Loucy (cell line): ENCODE results near the gene IL16.

Experiments
- H2AFZ ChIP-seq: fragments of 200-600 bp; sonication (generic); 2 replicates; pipeline ENCODE4 v1.6.0; 2016; ENCODE audit warnings: antibody characterized with exemption, mild to moderate bottlenecking, low read length, moderate library complexity
- H3F3A ChIP-seq: fragments of 200-600 bp; 2 replicates; pipeline ENCODE4 v1.6.0; 2016; ENCODE audit warnings: antibody characterized with exemption, low read depth, mild to moderate bottlenecking
- H3K27me3 ChIP-seq: fragments of 200-600 bp; sonication (generic); 2 replicates; pipeline ENCODE4 v1.6.1; 2014; ENCODE audit warnings: low read length, mild to moderate bottlenecking; ENCODE audit not compliant: insufficient read depth, poor library complexity, severe bottlenecking
- H3K36me3 ChIP-seq: fragments of 200-600 bp; sonication (generic); 2 replicates; pipeline ENCODE4 v1.6.1; 2016; ENCODE audit warnings: low read length; ENCODE audit not compliant: insufficient read depth
- H3K4me1 ChIP-seq: fragments of 200-600 bp; sonication (generic); 2 replicates; pipeline ENCODE4 v1.5.1; 2014; ENCODE audit warnings: low read length, mild to moderate bottlenecking; ENCODE audit not compliant: insufficient read depth, poor library complexity, severe bottlenecking
- H3K4me2 ChIP-seq: fragments of 200-600 bp; sonication (generic); 2 replicates; pipeline ENCODE4 v1.6.0; 2014; ENCODE audit warnings: antibody characterized with exemption, low read length, low read depth, mild to moderate bottlenecking; ENCODE audit not compliant: poor library complexity, severe bottlenecking
- H3K4me3 ChIP-seq: fragments of 200-600 bp; sonication (generic); 2 replicates; pipeline ENCODE4 v1.5.1; 2014; ENCODE audit warnings: low read length, mild to moderate bottlenecking, mixed read lengths; ENCODE audit not compliant: poor library complexity, severe bottlenecking
- H3K79me2 ChIP-seq: fragments of 200-600 bp; sonication (generic); 2 replicates; pipeline ENCODE4 v1.6.1; 2014; ENCODE audit warnings: low read length; ENCODE audit not compliant: insufficient read depth
- H3K9ac ChIP-seq: fragments of 200-600 bp; sonication (generic); 2 replicates; pipeline ENCODE4 v1.6.0; 2014; ENCODE audit warnings: mild to moderate bottlenecking, low read depth, low read length, moderate library complexity; ENCODE audit not compliant: poor library complexity, severe bottlenecking
- H3K9me2 ChIP-seq: fragments of 200-600 bp; sonication (generic); replicated peaks from 2 replicates; pipeline ENCODE4 v1.6.1; 2016; ENCODE audit warnings: low read depth, low read length, mixed read lengths
- H3K9me3 ChIP-seq: fragments of 200-600 bp; sonication (generic); 2 replicates; pipeline ENCODE4 v1.6.1; 2014; ENCODE audit warnings: mild to moderate bottlenecking, antibody characterized with exemption, low read length, low read depth; ENCODE audit not compliant: insufficient read depth
- H4K20me1 ChIP-seq: fragments of 200-600 bp; sonication (generic); 2 replicates; pipeline ENCODE4 v1.6.0; 2014; ENCODE audit warnings: antibody characterized with exemption, low read length, mild to moderate bottlenecking; ENCODE audit not compliant: insufficient read depth, poor library complexity, severe bottlenecking
- EZH2phosphoT487 ChIP-seq: fragments of 200-600 bp; IDR thresholded peaks from 2 replicates; pipeline ENCODE4 v1.6.1; 2018; ENCODE audit warnings: antibody characterized with exemption, mild to moderate bottlenecking, moderate library complexity, borderline replicate concordance
- TF ChIP-seq, protein P1 (sequence below): fragments of 200-600 bp; sonication (generic); conservative IDR thresholded peaks from 2 replicates; pipeline ENCODE4 v1.5.1; 2014; ENCODE audit warnings: mild to moderate bottlenecking, antibody characterized with exemption, low read length

Gene IL16

DNA sequence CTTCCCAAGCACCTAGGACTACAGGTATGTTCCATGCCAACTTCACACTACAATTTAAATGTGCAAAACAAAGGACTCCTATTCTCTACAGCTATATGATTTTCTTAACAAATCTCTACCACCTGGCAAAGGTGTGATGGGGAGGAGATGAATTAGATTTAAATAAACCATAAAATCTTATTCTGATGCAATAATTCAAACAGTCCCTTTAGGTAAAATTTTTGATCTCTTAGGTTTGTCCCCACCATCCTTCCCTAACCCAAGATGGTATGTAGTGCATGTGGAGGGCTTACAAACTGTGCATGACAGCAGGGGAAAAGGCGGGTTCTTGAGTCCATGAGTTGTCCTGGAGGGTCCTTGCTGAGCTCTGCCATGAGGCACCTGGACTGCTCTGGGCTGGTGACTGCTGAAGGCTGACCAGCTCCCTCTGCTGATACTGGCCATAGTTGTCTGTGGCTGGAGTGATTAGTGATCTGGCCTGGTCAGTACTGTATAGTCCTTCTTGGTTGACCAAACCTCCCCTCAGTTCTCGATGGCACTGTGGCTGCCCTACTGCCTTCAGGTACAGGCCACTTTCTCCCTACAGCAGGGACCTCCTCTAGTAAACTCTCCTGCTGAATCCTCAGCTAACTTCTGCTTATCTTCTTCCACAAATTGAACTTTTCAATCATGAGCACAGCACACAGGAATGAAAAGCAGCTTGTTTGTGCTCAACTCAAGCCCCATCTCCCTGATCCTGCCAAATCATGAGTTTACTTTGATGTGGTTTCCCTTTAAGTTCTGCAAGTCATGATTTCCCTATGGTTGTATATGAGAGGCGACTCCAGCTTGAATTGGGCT is 32.5 kb upstream of the IL16 start:
- Histone ChIP-seq H3K9ac (no peak overlapping the region), H3K79me2 (no peaks in the 10 kb centered on the region), H3K36me3 (no peaks in the 10 kb centered on the region), H3K4me3 (no peak overlapping the region), H3K9me3 (no peaks in the 10 kb centered on the region), H3K4me2 (no peak overlapping the region), H3K27me3 (no peaks in the 10 kb centered on the region), H3F3A (no peaks in the 10 kb centered on the region), H3K4me1 (peaks cover 16% of the 10 kb centered on the region), H4K20me1 (no peaks in the 10 kb centered on the region), H3K9me2 (no peaks in the 10 kb centered on the region), H2AFZ (no peak overlapping the region)
- TF ChIP-seq EZH2phosphoT487 = no peak
- TF ChIP-seq, protein P1, sequence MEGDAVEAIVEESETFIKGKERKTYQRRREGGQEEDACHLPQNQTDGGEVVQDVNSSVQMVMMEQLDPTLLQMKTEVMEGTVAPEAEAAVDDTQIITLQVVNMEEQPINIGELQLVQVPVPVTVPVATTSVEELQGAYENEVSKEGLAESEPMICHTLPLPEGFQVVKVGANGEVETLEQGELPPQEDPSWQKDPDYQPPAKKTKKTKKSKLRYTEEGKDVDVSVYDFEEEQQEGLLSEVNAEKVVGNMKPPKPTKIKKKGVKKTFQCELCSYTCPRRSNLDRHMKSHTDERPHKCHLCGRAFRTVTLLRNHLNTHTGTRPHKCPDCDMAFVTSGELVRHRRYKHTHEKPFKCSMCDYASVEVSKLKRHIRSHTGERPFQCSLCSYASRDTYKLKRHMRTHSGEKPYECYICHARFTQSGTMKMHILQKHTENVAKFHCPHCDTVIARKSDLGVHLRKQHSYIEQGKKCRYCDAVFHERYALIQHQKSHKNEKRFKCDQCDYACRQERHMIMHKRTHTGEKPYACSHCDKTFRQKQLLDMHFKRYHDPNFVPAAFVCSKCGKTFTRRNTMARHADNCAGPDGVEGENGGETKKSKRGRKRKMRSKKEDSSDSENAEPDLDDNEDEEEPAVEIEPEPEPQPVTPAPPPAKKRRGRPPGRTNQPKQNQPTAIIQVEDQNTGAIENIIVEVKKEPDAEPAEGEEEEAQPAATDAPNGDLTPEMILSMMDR = no peak

DNA sequence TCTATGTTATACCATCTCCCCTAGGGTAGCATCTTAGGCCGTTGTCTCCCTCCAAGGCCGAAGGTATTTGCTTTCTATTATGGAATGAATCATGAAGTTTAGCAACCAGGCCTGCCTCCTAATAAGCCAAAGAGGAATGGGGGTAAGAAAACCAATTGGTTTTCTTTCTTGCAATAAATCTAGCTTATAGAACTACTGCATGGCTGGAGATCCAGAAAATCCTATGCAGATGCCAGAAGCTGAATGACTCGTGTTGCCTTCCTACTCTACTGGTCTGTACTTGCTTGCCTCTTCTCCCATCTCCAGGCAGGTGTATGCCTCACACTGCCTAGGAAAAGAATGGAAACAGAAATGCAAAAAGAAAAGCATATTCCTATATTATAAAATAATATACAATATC is 31.1 kb upstream of the IL16 start:
- H3K79me2 ChIP-seq = no peaks in the 10 kb centered on the region
- no peaks in the 10 kb centered on the region for H3F3A ChIP-seq
- no peak overlapping the region for H2AFZ ChIP-seq
- H3K27me3 ChIP-seq = no peaks in the 10 kb centered on the region
- no peak overlapping the region for H3K4me3 ChIP-seq
- H3K4me2 ChIP-seq = no peak overlapping the region
- no peak overlapping the region for H3K9ac ChIP-seq
- no peaks in the 10 kb centered on the region for H3K9me2 ChIP-seq
- TF ChIP-seq, protein P1 = no peak
- no peak for TF ChIP-seq EZH2phosphoT487
- H3K36me3 ChIP-seq = no peaks in the 10 kb centered on the region
- H4K20me1 ChIP-seq = no peaks in the 10 kb centered on the region
- H3K9me3 ChIP-seq = no peaks in the 10 kb centered on the region
- peaks cover 16% of the 10 kb centered on the region for H3K4me1 ChIP-seq

DNA sequence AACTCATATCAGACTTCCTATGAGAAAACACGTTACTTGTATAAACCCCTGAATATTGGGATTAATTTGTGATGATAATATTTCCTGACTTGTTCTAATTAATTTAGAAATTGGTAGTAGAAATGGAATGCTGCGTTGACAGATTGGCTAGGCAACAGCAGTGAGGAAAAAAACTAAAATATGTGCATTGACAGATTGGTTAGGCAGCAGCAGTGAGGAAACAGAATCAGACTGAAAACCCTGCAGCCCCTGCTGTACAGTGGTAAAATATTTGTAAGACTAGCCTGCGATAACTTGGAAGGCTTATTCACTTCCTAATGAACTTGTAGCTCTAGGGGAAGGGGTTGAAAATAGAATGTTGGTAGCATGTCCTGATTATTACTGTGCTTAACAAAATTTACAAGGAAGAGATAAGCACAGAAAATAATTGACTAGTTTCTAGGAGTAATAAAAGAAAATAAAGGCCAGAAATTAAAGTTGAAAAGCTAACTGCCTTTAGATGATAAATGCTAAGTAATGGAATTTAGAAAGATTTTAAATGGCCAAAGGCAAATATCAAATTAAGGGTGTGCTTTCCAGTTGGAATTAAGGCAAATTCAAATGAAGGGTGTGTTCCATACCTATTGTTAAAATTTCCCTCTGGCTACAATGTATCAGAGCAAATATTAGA is 29.9 kb upstream of the IL16 start:
- Histone ChIP-seq H3K4me1 (peaks cover 8% of the 10 kb centered on the region), H3K9ac (no peak overlapping the region)

More for the DNA sequence above, 29.9 kb upstream of the IL16 start:
- Histone ChIP-seq H3K4me2 (no peak overlapping the region), H2AFZ (no peak overlapping the region), H3K4me3 (no peak overlapping the region), H3K9me3 (no peaks in the 10 kb centered on the region), H4K20me1 (no peaks in the 10 kb centered on the region), H3K27me3 (no peaks in the 10 kb centered on the region), H3K79me2 (no peaks in the 10 kb centered on the region), H3K36me3 (no peaks in the 10 kb centered on the region), H3K9me2 (no peaks in the 10 kb centered on the region), H3F3A (no peaks in the 10 kb centered on the region)
- TF ChIP-seq, protein P1 = no peak
- no peak for TF ChIP-seq EZH2phosphoT487
